Gastrocnemius medialis (tissue), 4 donors: ENCODE data around the gene LRRC8C.

Source experiments
- CTCF ChIP-seq, 5 experiments: fragments of 450-650 bp in 3 of 5; fragments of 200-600 bp in 2 of 5; sonication (generic) in 2 of 5; IDR thresholded peaks in 4 of 5; conservative IDR thresholded peaks in 1 of 5; 1 replicate in 4 of 5; 2 replicates in 1 of 5; pipeline ENCODE4 v1.5.1; 2016 to 2019; ENCODE audit warnings: antibody characterized with exemption in 5 of 5, mild to moderate bottlenecking in 3 of 5, moderate library complexity in 3 of 5
- POLR2A ChIP-seq, 2 donors: fragments of 450-650 bp; IDR thresholded peaks; one replicate each; pipeline ENCODE4 v1.6.1; 2017; ENCODE audit warnings: antibody characterized with exemption in 2 of 2, mild to moderate bottlenecking in 2 of 2, moderate library complexity in 2 of 2

DNA sequence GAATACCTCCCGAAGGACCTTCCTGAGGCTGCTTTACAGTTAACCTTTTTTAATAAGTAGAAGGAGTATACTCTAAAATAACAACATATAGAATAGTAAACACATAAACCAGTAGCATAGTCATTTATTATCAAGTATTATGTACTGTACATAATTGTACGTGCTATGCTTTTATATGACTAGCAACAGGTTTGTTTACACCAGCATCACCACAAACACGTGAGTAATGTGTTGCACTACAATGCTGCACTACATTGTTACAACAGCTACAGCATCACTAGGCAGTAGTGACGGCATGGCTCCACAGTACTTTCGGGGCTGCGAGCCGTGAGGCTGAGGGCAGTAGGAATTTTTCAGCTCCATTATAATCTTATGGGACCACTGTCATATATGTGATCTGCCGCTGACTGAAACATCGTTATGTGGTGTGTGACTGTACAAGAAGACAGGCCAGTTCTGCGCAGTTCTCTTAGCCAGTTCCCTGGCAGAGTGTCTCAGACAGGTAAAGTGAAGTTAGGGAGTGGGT is 105.1 kb downstream of the LRRC8C start:
- TF ChIP-seq CTCF (IDR thresholded peaks at IDR 0.05 in 4 of 5, conservative IDR thresholded peaks at IDR 0.05 in 1 of 5): no peak
- no peak for TF ChIP-seq POLR2A (IDR thresholded peaks at IDR 0.05)
